ENCODE results near the gene JPH2.
A peak's percentile ranks its signal among the peaks of the same experiment; 100 is the strongest.
"Not testable (repeated sequence)": the region's sequence is repeated elsewhere in the genome, so short reads cannot be mapped to it uniquely, and the experiment has no call there.

JPH2 gene

DNA sequence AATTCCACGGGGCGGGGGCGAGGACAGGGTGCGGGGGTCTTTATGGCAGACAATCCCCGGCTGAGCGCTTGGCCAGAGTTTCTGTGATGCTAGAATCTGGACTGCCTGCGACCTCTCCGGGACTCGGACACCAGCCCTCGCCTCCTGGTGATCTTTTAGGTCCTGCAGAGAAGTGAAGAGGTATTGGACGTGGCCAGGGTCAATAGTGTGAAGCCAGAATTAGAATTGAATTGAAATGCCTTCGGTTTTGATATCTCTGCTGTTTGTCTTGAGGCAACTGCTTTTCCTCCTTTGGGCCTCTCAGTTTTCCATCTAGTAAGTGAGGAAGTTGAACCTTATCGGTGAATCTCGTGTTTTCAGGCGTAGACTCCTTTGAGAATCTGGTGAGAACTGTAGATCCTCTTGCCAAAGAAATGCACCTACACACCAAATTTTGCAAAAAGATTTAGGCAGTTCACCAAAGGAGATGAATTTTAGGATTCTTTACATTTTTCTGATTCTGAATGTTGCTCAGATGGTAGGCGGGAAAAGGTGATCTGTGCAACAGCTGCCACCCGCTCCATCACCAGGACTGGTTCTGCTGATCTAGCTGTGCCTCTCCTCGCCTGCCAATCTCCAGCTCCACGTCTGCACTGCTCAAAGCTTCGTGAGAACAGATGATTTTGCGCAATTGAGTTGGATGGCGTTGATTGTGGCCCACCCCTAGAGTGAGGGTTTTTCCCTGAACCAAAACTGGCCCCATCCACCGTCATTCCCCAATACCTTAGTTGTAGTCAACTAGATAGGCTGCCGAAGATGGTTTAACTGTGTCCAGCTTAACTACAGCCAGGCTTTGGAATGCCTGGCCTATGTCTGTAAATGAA lies 24.4 kb upstream of the JPH2 start:
- peak; percentile 23 for DNase-seq

DNA sequence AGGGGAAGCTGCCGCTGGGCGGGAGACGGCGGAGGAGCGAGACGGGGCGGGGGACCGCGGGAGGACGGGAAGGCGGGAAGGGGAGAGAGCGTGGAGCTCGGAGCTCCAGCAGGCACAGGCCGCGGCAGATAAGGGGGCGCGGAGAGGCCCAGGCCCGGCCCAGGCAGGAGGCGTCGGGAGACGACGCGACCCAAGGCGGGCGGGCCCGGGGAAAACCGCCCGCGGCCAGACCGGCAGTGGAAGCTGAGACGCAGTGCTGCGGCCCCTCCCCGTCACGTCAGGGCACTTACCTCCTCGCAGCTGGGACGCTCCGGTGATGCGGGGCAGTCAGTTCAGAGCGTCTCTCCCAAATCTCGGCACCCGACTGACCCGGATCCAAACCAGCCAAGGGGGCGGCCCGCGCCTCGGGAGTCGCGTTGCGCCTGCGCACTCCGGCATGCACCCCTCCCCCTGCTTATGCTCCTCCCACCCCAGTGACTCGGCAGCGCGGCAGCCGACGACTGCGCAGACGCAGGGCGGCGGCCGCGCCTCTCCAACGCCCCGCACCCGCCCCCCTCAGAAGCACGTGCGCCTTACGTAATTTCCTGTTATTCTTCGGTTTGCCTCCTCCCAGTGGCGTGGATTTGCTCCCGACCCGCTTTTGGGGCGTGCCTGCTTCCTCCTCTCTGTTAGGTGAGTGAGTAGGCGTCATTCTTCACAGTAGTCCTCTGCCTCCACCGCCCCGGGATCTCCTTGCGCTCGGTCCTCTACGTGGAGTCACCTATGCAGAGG lies 23.6 kb upstream of the JPH2 start, which contains the start of gene OSER1:
TSS of gene OSER1 (minus strand) at position 366 of the 771 bp plus-strand sequence. CDS start 3,814 bp downstream, outside the sequence.
- peak; percentile 98 for DNase-seq

DNA sequence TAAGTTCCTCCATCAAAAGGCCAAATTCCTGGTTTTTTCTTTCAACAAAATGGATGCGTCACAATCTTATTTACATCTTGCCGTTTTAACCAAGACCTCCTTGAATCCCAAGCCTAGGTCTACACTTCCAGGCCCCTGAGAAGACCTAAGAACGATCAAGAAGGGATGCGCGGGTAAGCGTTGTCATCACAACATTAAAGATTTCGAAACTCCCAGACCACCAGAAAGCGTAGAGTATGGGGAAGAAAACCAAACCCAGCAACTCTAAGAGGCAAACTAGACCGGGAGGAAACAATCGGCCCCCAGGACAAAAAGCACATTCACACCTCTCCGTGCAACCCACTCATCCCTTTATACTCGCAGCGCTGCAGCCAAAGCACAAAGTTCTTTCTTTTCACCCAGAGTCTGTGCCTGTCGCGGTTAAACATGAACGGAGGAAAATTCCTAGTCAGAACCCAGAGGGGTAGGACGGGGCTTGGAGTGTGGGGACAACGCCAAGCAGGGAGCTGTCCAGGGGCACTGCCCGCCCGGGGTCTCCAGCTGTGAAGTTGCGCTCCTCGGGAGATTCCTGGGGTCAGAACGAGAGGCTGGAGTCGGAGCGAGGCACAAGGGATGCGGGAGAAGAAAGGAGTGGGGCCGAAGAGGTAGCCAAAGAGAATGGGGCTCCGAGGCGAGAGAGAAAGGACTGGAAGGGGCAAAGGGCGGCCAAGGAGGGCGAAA lies 22.9 kb upstream of the JPH2 start:
- peak; percentile 49 for DNase-seq

DNA sequence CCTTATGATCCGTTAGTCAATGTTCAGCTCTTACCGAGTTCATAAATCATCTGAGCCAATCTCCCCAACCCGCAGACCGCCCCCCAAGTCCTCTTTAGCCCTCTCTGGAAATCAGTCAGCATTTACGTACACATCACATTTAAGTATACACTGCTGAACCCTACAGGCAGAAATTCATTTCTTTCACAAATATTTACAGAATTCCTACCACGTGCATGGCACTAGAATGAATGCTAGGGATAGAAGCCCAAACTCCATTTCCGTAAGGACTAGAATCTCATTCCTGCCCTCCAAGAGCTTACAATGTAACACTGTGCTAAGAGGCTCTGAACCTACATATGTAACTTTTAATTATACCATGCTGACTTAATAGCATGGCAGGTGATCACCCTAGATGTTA lies 21.8 kb upstream of the JPH2 start:
- peak; percentile 33 for DNase-seq

DNA sequence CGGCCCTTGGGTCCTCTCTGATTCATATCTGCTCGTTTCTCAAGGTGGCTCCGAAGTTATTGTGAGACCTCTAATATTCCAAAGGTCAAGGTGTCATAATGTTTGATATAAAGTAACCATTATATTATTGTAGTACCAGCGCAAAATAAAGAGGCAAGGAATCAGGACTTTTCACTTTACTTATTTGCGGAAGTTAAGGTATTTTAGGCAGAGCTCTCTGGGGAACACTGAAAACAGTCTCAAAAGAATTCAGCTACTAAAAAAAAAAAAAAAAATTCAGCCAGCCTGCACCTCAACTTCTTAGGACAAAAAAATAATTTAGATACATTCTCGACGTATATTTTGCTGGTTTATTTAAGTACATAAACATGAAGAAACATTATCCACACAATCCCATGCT lies 21.2 kb upstream of the JPH2 start:
- DNase-seq = no peak

DNA sequence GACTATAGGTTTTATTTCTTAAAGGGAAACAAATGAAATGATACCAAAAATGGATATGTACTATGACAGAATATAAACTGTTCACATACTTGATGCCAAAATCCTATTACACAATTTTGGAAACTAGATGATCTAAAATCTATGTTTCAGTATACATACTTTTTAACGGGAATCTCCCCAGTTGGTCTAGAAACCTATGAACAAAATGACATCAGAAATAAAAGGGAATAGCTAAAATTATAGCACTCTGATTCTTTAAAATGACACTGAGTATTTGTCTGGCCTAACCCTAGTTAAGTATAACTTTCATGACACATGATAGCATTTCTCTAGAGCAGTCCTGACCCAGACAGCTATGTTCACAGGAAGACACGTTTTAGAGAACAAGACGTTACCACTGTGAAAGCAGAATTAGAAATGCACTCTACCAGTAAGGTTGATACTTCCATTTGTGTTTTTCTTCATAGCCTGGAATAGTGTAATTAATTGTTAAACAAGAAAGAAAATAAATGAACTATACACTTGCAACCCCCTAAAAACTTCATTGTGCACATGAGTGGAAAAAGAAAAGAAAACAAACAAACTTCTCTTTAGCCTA lies 20.2 kb upstream of the JPH2 start:
- DNase-seq = peak; percentile 86

DNA sequence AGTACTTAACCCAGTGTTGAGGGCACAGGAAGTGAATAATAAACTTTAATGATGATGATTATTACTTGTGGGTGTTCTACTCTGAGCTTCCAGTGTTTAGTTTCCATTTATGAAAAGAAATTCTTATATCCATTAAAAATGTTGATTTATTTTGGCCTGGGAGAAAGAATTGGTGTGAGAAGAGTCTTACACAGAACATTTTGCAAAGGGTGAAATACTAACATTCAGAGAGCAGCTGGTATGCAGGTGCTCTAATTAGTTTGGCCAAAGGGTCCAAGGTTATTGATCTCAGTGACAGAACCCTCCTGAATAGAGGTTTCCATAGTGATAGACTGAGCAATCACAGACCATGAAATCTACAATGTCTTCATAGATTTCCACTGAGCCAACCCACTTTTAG lies 19.1 kb upstream of the JPH2 start:
- DNase-seq = no peak

DNA sequence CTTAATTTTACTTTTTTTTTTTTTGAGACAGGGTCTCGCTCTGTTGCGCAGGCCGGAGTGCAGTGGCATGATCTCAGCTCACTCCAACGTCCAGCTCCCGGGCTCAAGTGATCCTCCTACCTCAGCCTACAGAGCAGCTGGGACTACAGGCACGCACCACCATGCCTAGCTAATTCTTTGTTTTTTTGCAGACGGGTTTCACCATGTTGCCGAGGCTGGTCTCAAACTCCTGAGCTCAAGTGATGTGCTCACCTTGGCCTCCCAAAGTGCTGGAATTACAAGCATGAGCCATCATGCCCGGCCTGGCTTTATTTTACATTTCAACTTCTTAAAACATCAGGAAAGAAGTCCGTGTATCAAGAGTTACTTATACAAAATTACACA lies 17.8 kb upstream of the JPH2 start:
- DNase-seq = no peak

DNA sequence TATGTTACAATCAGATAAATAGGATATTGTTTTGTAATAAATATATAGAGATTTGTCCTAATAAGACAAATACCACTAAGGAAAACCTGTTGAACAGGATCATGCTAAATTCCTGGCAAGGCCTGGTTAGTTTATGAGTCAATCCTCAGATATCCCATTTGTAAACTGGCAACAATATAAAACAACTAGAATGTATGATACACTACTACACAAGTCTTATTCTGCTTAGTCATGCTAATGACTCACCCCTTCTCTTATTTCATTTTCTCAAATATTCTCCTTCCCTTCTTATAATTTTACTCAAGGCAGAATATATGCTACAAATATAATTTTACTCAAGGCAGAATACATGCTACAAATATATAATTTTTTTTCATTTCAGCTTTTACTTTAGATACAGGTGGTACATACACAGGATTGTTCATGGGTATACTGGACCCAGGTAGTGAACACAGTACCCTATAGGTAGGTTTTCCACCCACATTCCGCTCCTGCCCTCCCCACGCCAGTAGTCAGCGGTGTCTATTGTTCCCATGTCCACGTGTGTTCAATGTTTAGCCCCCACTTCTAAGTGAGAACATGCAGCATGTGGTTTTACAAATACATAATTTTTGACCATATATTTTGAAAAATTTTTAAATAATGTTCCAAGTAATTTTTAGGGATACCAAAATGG lies 17.3 kb upstream of the JPH2 start:
- DNase-seq = peak; percentile 65

DNA sequence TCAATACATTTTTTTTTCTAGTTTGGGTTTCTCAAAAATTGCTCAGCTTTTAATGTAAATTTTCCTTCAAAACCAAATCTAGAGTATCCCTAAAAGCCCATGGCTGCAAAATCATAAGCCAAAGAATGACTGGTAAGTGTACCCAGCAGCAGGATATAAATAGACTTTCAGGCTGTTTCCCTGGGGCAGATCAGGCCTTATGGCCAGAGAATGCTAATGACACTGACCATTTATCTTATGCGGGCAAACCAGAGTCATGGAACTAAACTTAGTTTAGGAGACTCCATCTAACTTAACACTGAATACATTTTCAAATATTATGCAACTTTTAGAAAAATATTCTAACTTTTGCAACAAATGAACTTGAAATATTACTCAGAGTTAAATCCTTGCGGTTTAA lies 16.2 kb upstream of the JPH2 start:
- no peak for DNase-seq

DNA sequence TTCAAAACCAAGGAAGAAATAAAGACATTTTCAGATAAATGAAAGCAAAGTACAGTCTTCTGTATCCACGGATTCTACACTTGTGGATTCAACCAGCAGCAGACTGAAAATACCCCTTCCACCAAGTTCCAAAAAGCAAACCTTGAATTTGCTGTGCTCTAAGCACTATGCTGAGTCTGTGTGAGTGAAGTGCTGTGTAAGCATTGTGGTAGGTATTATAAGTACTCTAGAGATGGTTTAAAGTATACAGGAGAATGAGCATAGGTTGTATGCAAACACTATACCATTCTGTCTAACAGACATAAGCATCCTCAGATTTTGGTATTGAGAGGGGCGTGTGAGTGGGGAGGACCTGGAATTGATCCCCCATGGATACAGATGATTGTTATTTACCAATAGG lies 14.0 kb upstream of the JPH2 start:
- DNase-seq = no peak

DNA sequence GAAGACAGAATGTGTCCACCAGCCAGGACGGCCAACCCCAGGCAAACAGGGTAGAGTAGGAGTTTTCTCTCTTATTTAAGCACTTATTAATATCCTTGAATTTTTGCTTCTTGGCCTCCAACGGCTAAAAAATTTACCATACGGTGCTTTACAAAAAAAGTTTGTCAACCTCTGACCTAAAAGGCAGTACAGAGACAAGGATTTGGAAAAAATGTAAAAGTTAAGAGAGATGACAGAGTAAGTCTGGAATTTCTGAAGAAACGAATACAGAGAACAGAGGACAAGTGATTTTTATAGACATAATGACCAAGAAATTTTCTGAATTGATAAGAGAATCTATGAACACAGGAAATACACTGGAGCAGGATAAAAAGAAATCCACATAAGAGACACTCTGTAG lies 13.4 kb upstream of the JPH2 start:
- no peak for DNase-seq

DNA sequence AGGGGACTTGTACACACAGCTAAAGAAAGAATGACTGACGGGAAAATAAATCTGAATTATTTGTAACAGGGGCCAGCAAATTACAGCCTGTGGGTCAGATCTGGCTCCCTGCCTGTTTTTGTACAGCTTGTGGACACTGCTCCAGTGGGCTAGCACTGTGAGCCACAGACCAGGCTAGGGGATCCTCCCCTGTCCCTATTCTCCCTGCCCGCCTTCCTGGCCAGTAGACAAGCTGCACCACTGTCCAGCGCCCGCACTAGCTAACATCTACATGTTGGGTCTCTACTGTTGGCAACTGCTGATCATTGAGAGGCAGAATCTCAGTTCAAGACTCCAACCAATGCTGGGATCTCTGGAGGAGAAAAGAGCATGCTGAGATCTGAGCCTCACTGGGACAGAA lies 12.9 kb upstream of the JPH2 start:
- DNase-seq = no peak

DNA sequence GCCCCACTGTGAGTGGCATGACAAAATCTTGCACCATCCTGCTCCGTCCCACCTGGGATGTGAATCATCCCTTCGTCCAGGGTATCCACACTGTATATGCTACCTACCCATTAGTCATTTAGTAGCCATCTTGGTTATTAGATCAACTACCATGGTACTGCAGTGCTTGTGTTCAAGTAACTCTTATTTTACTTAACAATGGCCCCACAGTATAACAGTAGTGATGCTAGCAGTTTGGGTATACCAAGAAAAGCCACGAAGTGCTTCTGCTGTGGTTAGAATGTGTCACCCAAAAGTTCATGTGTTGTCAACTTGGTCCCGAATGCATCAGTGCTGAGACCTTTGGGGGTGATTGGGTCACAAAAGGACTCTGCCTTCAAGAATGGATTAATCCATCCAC lies 11.9 kb upstream of the JPH2 start:
- DNase-seq = no peak

DNA sequence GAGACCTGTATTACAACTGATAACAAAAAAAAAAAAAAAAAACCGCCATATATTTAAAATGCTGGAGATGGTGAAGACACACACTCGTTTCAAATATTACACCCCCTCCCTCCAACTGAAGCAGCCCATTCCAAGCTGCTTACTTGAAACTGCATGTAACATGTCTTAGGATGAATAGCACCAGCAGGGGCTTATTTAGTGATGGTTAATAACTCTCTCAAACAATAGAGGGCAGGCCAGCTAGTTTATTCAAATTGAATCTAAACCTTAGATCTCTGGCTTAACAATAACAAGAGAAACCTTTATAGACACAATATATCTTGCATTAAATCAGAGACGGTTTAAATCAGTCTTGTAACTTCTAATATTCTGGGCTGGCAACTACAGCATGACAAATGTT lies 9.3 kb upstream of the JPH2 start:
- DNase-seq = no peak

DNA sequence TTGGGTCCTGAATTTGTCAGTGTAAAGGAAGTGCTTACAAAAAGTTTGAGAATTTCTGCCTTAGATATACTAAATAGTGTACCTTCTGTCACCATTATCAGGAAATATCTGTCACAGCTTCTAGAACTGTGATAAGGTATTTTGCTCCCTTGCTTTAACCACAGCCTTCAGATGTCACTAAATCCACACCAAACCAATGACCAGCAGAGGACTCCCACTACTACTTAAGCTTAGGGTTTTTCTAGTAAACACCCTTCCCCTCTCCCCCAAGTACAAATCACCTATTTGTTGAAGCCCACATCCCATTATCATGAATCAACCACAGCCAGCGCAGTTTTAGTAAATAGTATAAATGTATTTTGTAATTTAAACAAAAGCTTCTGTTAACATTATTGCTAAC lies 8.6 kb upstream of the JPH2 start:
- no peak for DNase-seq

DNA sequence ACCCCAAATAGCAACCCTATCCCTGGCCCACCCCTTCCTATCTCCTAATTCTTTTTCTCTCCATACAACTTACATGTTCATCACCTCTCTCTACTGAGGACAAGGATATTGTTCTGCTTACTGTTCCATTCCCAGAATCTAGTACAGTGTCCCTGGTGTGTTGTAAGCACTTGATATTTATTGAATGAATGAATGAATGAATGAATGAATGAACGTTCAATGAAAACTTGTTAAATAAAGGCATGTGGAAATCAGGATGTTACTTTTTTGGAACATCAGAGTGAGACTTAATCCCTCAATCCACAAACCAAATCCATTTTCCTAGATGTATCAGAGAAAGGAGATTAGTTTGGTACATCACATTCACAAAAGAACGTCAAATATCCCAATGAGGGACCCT lies 6.8 kb upstream of the JPH2 start:
- DNase-seq = no peak

DNA sequence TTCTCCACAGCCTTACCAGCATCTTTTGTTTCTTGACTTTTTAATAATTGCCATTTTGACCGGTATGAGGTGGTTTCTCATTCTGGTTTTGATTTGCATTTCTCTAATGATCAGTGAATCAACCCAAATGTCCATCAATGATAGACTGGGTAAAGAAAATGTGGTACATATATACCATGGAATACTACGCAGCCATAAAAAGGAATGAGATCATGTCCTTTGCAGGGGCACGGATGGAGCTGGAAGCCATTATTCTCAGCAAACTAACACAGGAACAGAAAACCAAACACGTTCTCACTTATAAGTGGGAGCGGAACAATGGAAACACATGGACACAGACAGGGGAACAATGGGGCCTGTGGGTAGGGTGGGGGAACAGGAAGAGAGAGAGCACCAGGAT lies 4.7 kb upstream of the JPH2 start:
- not testable (repeated sequence) for DNase-seq

DNA sequence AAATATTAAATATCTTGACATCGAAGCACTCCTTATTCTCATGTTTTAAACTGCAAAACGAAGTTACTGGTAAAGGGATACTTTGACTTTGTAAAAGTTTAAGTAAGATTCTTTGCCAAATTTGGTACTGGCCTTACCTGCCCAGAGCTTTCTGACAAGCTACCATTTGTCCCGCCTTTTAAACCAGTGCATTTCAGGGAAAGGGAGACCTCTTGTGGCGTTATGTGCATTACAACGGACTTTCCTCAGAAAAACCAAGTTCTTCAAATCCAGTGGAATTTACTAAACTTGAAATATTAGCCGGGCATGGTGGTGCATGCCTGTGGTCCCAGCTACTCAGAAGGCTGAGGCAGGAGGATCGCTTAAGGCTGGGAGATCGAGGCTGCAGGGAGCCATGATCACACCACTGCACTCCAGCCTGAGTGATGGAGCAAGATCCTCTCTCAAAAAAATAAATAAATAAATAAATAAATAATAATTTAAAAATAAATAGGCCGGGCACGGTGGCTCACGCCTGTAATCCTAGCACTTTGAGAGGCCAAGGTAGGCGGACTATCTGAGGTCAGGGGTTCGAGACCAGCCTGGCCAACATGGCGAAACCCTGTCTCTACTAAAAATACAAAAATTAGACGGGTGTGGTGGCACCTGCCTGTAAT lies 3.3 kb upstream of the JPH2 start:
- DNase-seq = peak; percentile 52

DNA sequence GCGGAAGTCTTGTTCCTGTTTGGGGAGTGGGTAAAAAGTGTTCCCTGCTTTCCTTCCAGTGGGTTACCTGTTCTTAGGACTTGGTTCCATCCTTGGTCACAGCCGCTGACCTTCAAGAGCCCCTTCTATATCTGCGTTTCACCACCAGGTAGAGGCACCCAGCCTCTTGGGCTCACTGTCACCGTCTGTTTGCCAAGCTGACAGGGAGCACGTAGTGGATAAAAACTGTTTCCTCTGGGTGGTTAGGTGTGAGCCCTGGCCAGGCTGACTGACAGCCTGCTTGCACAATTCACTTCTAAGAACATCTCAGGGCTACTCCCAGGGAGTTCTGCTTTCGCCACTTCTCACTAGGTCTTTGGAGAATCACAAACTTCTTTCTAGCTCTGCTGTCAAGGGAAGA lies 1.8 kb upstream of the JPH2 start:
- DNase-seq = peak; percentile 40

DNA sequence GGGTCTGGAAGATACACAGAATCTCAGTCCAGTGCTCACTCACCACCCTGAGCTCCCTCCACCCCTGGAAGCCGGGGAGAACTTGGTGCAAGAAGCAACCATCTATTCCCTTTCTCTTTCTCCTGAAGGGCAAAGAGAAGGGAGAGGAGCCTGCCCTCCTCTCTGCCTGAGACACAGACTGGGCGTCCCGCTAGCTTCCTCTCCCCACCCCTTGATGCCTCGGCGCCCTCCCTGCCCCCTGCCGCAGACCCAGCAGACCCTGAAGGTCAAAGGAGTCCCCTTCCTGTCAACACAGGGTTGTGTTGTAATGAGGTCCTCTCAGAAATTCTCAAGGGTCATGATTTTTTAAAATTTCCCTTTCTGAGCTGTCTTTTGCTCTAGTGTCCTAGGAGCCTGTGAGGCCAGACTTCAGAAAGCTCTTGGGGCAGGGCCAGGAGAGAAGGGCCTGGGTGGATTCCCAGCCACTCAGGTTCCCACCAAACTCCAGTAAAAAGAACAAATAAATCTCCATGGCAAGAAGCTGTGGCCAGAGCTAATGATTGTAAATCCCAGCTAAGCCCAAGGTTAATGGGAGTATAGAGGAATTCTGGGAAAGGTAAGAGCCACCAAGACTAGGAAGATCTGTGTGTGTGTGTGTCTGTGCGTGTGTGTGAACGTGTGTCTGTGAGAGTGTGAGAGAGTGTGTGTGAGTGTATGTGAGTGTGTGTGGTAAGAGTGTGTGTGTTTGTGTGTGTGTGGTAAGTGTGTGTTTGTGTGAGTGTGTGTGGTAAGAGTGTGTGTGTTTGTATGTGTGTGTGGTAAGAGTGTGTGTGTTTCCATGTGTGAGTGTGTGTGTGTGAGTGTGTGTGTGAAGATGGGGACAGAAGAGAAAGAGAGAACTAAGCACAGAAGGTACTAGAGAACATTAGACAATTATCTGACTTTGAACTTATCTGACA lies 1.1 kb upstream of the JPH2 start:
- no peak for DNase-seq

Measured in inflammatory macrophage treated with lipopolysaccharide for 4 hours (primary cell).